Peyer's patch (tissue), 4 donors: ENCODE measurements around the gene MYZAP. TPM values are rescaled to one million over a fixed set of nuclear protein-coding genes. Genes with fewer than 3 reads are reported as not detected.

Experiments
- DNase-seq, 3 donors: peaks; one replicate each; pipeline ENCODE4 v3.0.0-alpha.2; 2017 to 2019
- H3K27ac ChIP-seq, 4 donors: fragments of 200-600 bp; sonication (generic); one replicate each; pipeline ENCODE4 v1.5.1; 2016 to 2019
- H3K27me3 ChIP-seq, 2 donors: fragments of 200-600 bp; sonication (generic); one replicate each; pipeline ENCODE4 v1.5.1; 2019
- H3K36me3 ChIP-seq, 3 donors: fragments of 200-600 bp; sonication (generic); one replicate each; pipeline ENCODE4 v1.5.1; 2016 to 2019
- H3K4me1 ChIP-seq, 4 donors: fragments of 200-600 bp; sonication (generic); one replicate each; pipeline ENCODE4 v1.5.1; 2016 to 2019
- H3K4me3 ChIP-seq, 4 donors: fragments of 200-600 bp; sonication (generic); 1 replicate in 3 of 4; 2 replicates in 1 of 4; pipeline ENCODE4 v1.5.1; 2016 to 2019; ENCODE audit warnings: mild to moderate bottlenecking in 1 of 4
- H3K9me3 ChIP-seq, 4 donors: fragments of 200-600 bp; sonication (generic); one replicate each; pipeline ENCODE4 v1.5.1; 2016 to 2019; ENCODE audit warnings: mild to moderate bottlenecking in 1 of 4
- CTCF ChIP-seq, 6 experiments: fragments of 450-650 bp in 4 of 6; fragments of 200-600 bp in 2 of 6; sonication (generic) in 1 of 6; IDR thresholded peaks; one replicate each; pipeline ENCODE4 v1.5.1; 2017 to 2019; ENCODE audit warnings: antibody characterized with exemption in 6 of 6, mild to moderate bottlenecking in 3 of 6, moderate library complexity in 1 of 6
- POLR2A ChIP-seq, 2 donors: fragments of 450-650 bp; IDR thresholded peaks; one replicate each; pipeline ENCODE4 v1.5.1; 2017; ENCODE audit warnings: antibody characterized with exemption in 2 of 2, mild to moderate bottlenecking in 2 of 2, moderate library complexity in 2 of 2
- total RNA-seq, 4 donors: library from RNA; depleted of rRNA; stranded (reverse); fragments of >200 nt; gene quantifications; one replicate each; pipeline ENCODE4 v1.1.0, GENCODE V29; 2016

The MYZAP gene
- total RNA-seq, 4 donors from 2014 or later, result 2.5 to 36.3 (median 17.4) TPM

GRCh38 chr15:57657619-57658018 is 65.9 kb downstream of the MYZAP start:
- DNase-seq, result no peak
- Histone ChIP-seq H3K4me3 (no peak overlapping the region), H3K4me1 (peaks cover 0 to 8% (median 0%) of the 10 kb centered on the region in 4 donors), H3K27ac (no peak overlapping the region), H3K27me3 (no peaks in the 10 kb centered on the region), H3K36me3 (peaks cover 0 to 4% (median 0%) of the 10 kb centered on the region in 3 donors), H3K9me3 (no peaks in the 10 kb centered on the region)
- TF ChIP-seq POLR2A (IDR thresholded peaks at IDR 0.05) (no peak), CTCF (IDR thresholded peaks at IDR 0.05) (no peak)

- Histone ChIP-seq H3K4me1 (peaks cover 0 to 12% (median 0%) of the 10 kb centered on the region in 4 donors), H3K27me3 (no peaks in the 10 kb centered on the region), H3K4me3 (no peak overlapping the region), H3K9me3 (no peaks in the 10 kb centered on the region), H3K27ac (peak overlapping the region in 1 of 4 donors; percentile 25), H3K36me3 (peaks cover 0 to 4% (median 0%) of the 10 kb centered on the region in 3 donors)
- no peak for DNase-seq
- TF ChIP-seq CTCF (IDR thresholded peaks at IDR 0.05), result no peak
- no peak for TF ChIP-seq POLR2A (IDR thresholded peaks at IDR 0.05)
Measured at GRCh38 chr15:57662091-57662744, 70.5 kb downstream of the MYZAP start.

- no peaks in the 10 kb centered on the region for H3K9me3 ChIP-seq
- H3K27ac ChIP-seq, result peak overlapping the region in 1 of 4 donors; percentile 25
- H3K27me3 ChIP-seq, result no peaks in the 10 kb centered on the region
- no peak for DNase-seq
- no peak for TF ChIP-seq CTCF (IDR thresholded peaks at IDR 0.05)
- TF ChIP-seq POLR2A (IDR thresholded peaks at IDR 0.05), result no peak
- H3K4me1 ChIP-seq, result peaks cover 0 to 17% (median 0%) of the 10 kb centered on the region in 4 donors
- no peak overlapping the region for H3K4me3 ChIP-seq
- H3K36me3 ChIP-seq, result peaks cover 0 to 4% (median 0%) of the 10 kb centered on the region in 3 donors
Measured at GRCh38 chr15:57662802-57663201, 71.1 kb downstream of the MYZAP start.

GRCh38 chr15:57663262-57663661 is 71.6 kb downstream of the MYZAP start:
- TF ChIP-seq CTCF (IDR thresholded peaks at IDR 0.05), result no peak
- TF ChIP-seq POLR2A (IDR thresholded peaks at IDR 0.05), result no peak
- Histone ChIP-seq H3K4me3 (no peak overlapping the region), H3K27ac (no peak overlapping the region)

GRCh38 chr15:57665194-57665593 is 73.5 kb downstream of the MYZAP start:
- TF ChIP-seq POLR2A (IDR thresholded peaks at IDR 0.05) (no peak), CTCF (IDR thresholded peaks at IDR 0.05) (no peak)
- Histone ChIP-seq H3K36me3 (peaks cover 0 to 2% (median 0%) of the 10 kb centered on the region in 3 donors), H3K4me1 (peaks cover 0 to 21% (median 2%) of the 10 kb centered on the region in 4 donors), H3K9me3 (no peaks in the 10 kb centered on the region), H3K4me3 (no peak overlapping the region), H3K27ac (no peak overlapping the region), H3K27me3 (no peaks in the 10 kb centered on the region)
- no peak for DNase-seq

More at GRCh38 chr15:57663262-57663661, 71.6 kb downstream of the MYZAP start:
- no peak for DNase-seq
- no peaks in the 10 kb centered on the region for H3K9me3 ChIP-seq
- H3K27me3 ChIP-seq, result no peaks in the 10 kb centered on the region
- peaks cover 0 to 21% (median under 1%) of the 10 kb centered on the region in 4 donors for H3K4me1 ChIP-seq
- H3K36me3 ChIP-seq, result peaks cover 0 to 4% (median 0%) of the 10 kb centered on the region in 3 donors
